Loucy (cell line): ENCODE data around the gene RYR2.

Source experiments
- CTCF ChIP-seq: fragments of 200-600 bp; sonication (generic); conservative IDR thresholded peaks from 2 replicates; pipeline ENCODE4 v1.5.1; 2014; ENCODE audit warnings: mild to moderate bottlenecking, antibody characterized with exemption, low read length
- EZH2phosphoT487 ChIP-seq: fragments of 200-600 bp; IDR thresholded peaks from 2 replicates; pipeline ENCODE4 v1.6.1; 2018; ENCODE audit warnings: antibody characterized with exemption, mild to moderate bottlenecking, moderate library complexity, borderline replicate concordance

DNA sequence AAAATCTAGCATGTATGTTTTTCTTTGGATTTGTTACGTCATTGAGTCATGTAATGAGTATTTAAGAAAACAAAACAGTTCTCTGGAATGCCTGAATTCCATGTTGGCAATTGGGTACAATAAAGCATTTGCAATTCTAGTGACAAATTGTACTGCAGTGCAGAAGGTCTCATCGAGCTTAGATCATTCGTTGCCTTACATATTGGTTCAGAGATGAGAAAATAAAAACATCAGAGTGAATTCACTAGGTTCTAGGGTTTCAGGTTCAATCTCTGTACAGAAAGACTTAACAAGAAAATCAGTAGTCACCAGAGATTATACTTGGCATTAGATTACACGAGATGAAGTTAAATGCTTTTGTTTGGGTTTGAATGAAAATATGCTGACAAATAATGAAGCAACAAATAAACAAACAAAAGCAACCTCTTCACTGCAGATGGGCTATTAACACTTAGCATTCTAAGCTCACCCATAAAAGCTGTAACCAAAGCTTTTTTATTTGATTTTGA, 124.7 kb downstream of the RYR2 start:
- TF ChIP-seq CTCF (no peak), EZH2phosphoT487 (no peak)
